C4-2B (cell line): Measurements from ENCODE around the gene HCN2.

Experiments used
- CTCF ChIP-seq: fragments of 450-650 bp; conservative IDR thresholded peaks from 2 replicates; pipeline ENCODE4 v1.5.1; 2017; ENCODE audit warnings: mild to moderate bottlenecking
- ZFX ChIP-seq: fragments of 450-650 bp; IDR thresholded peaks from 2 replicates; pipeline ENCODE4 v1.6.1; 2017

GRCh38 chr19:662207-662961 lies 72.7 kb downstream of the HCN2 start:
- TF ChIP-seq CTCF: no peak
- TF ChIP-seq ZFX: peak; percentile 91
